HG03060 (cell line): ENCODE measurements around the gene DBF4.
"Not testable (repeated sequence)": the region's sequence is repeated elsewhere in the genome, so short reads cannot be mapped to it uniquely, and the experiment has no call there.

Source experiments
- ATAC-seq: cut with Tn5 transposase; IDR thresholded peaks from one replicate; pipeline ENCODE4 v1.9.1; 2021; ENCODE audit warnings: low read depth, moderate number of reproducible peaks; ENCODE audit not compliant: unreplicated experiment

The DBF4 gene

DNA sequence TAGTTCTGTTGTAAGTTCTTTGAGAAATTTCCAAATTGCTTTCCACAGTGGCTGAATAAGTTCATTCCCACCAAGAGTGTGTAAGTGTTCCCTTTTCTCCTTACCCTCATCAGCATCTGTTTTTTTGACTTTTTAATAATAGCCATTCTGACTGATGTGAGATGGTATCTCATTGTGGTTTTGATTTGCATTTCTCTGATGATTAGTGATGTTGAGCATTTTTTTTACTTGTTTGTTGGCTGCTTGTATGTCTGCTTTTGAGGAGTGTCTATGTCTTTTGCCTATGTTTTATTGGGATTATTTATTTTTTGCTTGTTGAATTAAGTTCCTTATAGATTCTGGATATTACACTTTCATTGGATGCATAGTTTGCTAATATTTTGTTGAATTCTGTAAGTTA is 69.6 kb downstream of the DBF4 start:
- ATAC-seq, result not testable (repeated sequence)

DNA sequence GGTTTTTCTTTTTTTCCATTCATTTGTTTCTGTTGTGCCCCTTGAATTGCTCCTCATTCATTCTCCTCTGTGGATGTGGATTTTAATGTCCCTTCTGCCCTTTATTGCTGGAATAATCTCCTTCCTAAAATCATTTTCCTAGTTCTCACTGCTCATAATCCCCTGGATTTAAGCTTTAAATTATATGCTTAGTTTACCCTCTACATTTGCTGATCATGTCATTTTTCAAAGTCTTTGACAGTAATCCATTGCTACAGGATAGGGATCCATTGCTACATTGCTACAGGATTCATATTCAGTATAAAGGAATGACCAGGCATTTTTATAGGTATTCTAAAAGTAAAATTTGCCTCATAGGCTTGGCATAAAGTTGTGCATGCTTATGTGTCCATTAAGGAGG is 72.1 kb downstream of the DBF4 start:
- ATAC-seq, result no peak
